Measurements from ENCODE around the gene SRRM5.

GRCh38 chr19:43591904-43592772 is 19.8 kb upstream of the SRRM5 start:
- TF ChIP-seq CTCF (IDR thresholded peaks at IDR 0.05) (no peak), POLR2A (IDR thresholded peaks at IDR 0.05) (no peak)
